OCI-LY3 (cell line): ENCODE data around the gene NNAT.

ENCODE experiments used
- CTCF ChIP-seq: fragments of 200-600, 300-600 bp; sonication (generic); IDR thresholded peaks from 2 replicates; pipeline ENCODE4 v1.5.1; 2014; ENCODE audit warnings: antibody characterized with exemption, low read length, low read depth
- EZH2phosphoT487 ChIP-seq: fragments of 200-600 bp; shearing (Covaris generic); IDR thresholded peaks from 2 replicates; pipeline ENCODE4 v1.6.1; 2018; ENCODE audit warnings: antibody characterized with exemption, mixed run types, low read depth

- TF ChIP-seq CTCF: no peak
- TF ChIP-seq EZH2phosphoT487: no peak
These were observed 7.6 kb downstream of the NNAT start for GRCh38 chr20:37528446-37529213.
